Erythroblast (primary cell): ENCODE results near the gene CMAS.

Experiments used
- GATA1 ChIP-seq: IDR thresholded peaks from 2 replicates; pipeline ENCODE4 v1.6.1; 2011; ENCODE audit warnings: low read depth, mild to moderate bottlenecking, control low read depth, low read length, moderate library complexity
- POLR2A ChIP-seq: IDR thresholded peaks from 2 replicates; pipeline ENCODE4 v1.6.1; 2011; ENCODE audit warnings: mild to moderate bottlenecking, low read length

DNA sequence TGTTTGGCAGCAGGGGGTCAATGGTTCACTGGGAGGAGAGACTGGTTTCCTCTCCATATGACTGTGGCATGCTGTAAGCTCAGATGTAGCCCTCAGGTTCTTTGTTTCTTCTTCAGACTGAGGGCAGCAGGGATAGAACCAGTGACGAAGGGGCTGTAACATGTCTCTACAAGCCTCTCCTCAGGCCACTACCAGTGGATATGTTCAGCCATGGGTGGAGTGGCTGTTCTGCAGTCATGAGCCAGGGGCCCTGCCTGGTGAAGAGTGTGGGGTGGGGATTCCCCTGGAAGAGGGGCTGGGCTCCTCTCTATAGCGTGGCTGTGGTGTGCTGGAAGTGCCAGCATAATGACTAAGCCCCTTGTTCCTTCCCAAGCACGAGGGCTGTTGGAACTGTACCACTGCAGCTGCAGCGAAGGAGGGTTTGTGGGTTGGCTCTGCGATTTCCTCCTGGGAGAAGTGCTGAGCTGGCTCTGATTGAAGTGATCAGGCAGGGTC is 55.8 kb downstream of the CMAS start:
- no peak for TF ChIP-seq POLR2A
- TF ChIP-seq GATA1: no peak
